HL-60 (cell line): ENCODE measurements around the gene WDR5.

Source experiments
- CTCF ChIP-seq: IDR thresholded peaks from one replicate; pipeline ENCODE4 v1.5.1; 2011; ENCODE audit warnings: low read length, control low read depth, inconsistent platforms; ENCODE audit not compliant: insufficient read depth
- GABPA ChIP-seq: IDR thresholded peaks from 2 replicates; pipeline ENCODE4 v1.6.1; 2012; ENCODE audit warnings: low read depth
- POLR2AphosphoS5 ChIP-seq: IDR thresholded peaks from 2 replicates; pipeline ENCODE4 v1.6.1; 2012; ENCODE audit warnings: low read depth
- REST ChIP-seq: IDR thresholded peaks from 2 replicates; pipeline ENCODE4 v1.6.1; 2012; ENCODE audit warnings: low read depth; ENCODE audit not compliant: insufficient replicate concordance

- no peak for TF ChIP-seq CTCF
- no peak for TF ChIP-seq REST
- TF ChIP-seq POLR2AphosphoS5, result no peak
- no peak for TF ChIP-seq GABPA
Measured at GRCh38 chr9:134166374-134166773, 30.5 kb downstream of the WDR5 start.
